ENCODE results near the gene KDM2B. TPM values are rescaled to one million over a fixed set of nuclear protein-coding genes. Genes with fewer than 3 reads are reported as not detected.

The KDM2B gene
- total RNA-seq, 4 donors from 2014 or later: 13.6 to 23.5 (median 20.0) TPM

- H3K36me3 ChIP-seq: peaks cover 0 to 19% (median 3%) of the 10 kb centered on the region in 4 donors
- no peaks in the 10 kb centered on the region for H3K9me3 ChIP-seq
- H3K27me3 ChIP-seq: no peaks in the 10 kb centered on the region
- DNase-seq (ENCODE audit: extremely low spot score): no peak
- peak overlapping the region; percentile 10 to 30 (median 18) for H3K4me3 ChIP-seq
- 23% methylated on average over 12 of the region's 13 CpGs for WGBS
- TF ChIP-seq POLR2A (IDR thresholded peaks at IDR 0.05; ENCODE audit: low read depth) (no peak), CTCF (IDR thresholded peaks at IDR 0.05) (no peak), POLR2AphosphoS5 (IDR thresholded peaks at IDR 0.05) (peak in 1 of 2 donors; percentile 54), EP300 (IDR thresholded peaks at IDR 0.05) (no peak)
- peak overlapping the region; percentile 51 to 71 (median 58) for H3K27ac ChIP-seq (replicated peaks in 1 of 4)
- intact Hi-C loops (cut with DNase I): no loop called here
- peaks cover 14 to 24% (median 19%) of the 10 kb centered on the region in 4 donors for H3K4me1 ChIP-seq
Measured at GRCh38 chr12:121568971-121569751, 11.7 kb downstream of the KDM2B start.

- WGBS: 60% methylated on average over 7 of the region's 7 CpGs
- Histone ChIP-seq H3K9me3 (no peaks in the 10 kb centered on the region), H3K27ac (replicated peaks in 1 of 4) (peak overlapping the region; percentile 51 to 71 (median 58)), H3K27me3 (no peaks in the 10 kb centered on the region), H3K36me3 (peaks cover 0 to 12% (median 0%) of the 10 kb centered on the region in 4 donors), H3K4me1 (peaks cover 14 to 24% (median 19%) of the 10 kb centered on the region in 4 donors), H3K4me3 (peak overlapping the region in 3 of 4 donors; percentile 10 to 30 (median 24))
- intact Hi-C loops (cut with DNase I): no loop called here
- DNase-seq (ENCODE audit: extremely low spot score): no peak
- no peak for TF ChIP-seq POLR2AphosphoS5 (IDR thresholded peaks at IDR 0.05)
- no peak for TF ChIP-seq POLR2A (IDR thresholded peaks at IDR 0.05; ENCODE audit: low read depth)
Measured at GRCh38 chr12:121568518-121568917, 12.3 kb downstream of the KDM2B start.

- Histone ChIP-seq H3K36me3 (peaks cover 0 to 6% (median 3%) of the 10 kb centered on the region in 4 donors), H3K4me1 (peaks cover 13 to 18% (median 16%) of the 10 kb centered on the region in 4 donors), H3K27ac (replicated peaks in 1 of 4) (no peak overlapping the region), H3K9me3 (no peaks in the 10 kb centered on the region), H3K27me3 (no peaks in the 10 kb centered on the region), H3K4me3 (no peak overlapping the region)
- no peak for DNase-seq (ENCODE audit: extremely low spot score)
- intact Hi-C loops (cut with DNase I): no loop called here
- WGBS: 88% methylated on average over 7 of the region's 7 CpGs
- TF ChIP-seq CTCF (IDR thresholded peaks at IDR 0.05): no peak
- no peak for TF ChIP-seq POLR2AphosphoS5 (IDR thresholded peaks at IDR 0.05)
Measured at GRCh38 chr12:121565076-121565475, 15.7 kb downstream of the KDM2B start.

- H3K9me3 ChIP-seq: no peaks in the 10 kb centered on the region
- intact Hi-C loops (cut with DNase I): no loop called here
- WGBS: 89% methylated on average over 1 of the region's 1 CpG
- peaks cover 0 to 6% (median 3%) of the 10 kb centered on the region in 4 donors for H3K36me3 ChIP-seq
- no peak overlapping the region for H3K4me3 ChIP-seq
- H3K27ac ChIP-seq (replicated peaks in 1 of 4): no peak overlapping the region
- no peaks in the 10 kb centered on the region for H3K27me3 ChIP-seq
- H3K4me1 ChIP-seq: no peaks in the 10 kb centered on the region
- no peak for DNase-seq (ENCODE audit: extremely low spot score)
- no peak for TF ChIP-seq POLR2A (IDR thresholded peaks at IDR 0.05; ENCODE audit: low read depth)
- TF ChIP-seq EP300 (IDR thresholded peaks at IDR 0.05): no peak
- no peak for TF ChIP-seq POLR2AphosphoS5 (IDR thresholded peaks at IDR 0.05)
- TF ChIP-seq CTCF (IDR thresholded peaks at IDR 0.05): no peak
Measured at GRCh38 chr12:121562488-121562887, 18.3 kb downstream of the KDM2B start.

- no peaks in the 10 kb centered on the region for H3K9me3 ChIP-seq
- H3K36me3 ChIP-seq: peaks cover 0 to 6% (median 3%) of the 10 kb centered on the region in 4 donors
- intact Hi-C loops (cut with DNase I): no loop called here
- H3K27ac ChIP-seq (replicated peaks in 1 of 4): no peak overlapping the region
- WGBS: 79% methylated on average over 12 of the region's 16 CpGs
- no peaks in the 10 kb centered on the region for H3K4me1 ChIP-seq
- no peaks in the 10 kb centered on the region for H3K27me3 ChIP-seq
- no peak overlapping the region for H3K4me3 ChIP-seq
- no peak for TF ChIP-seq POLR2AphosphoS5 (IDR thresholded peaks at IDR 0.05)
- no peak for TF ChIP-seq CTCF (IDR thresholded peaks at IDR 0.05)
- TF ChIP-seq POLR2A (IDR thresholded peaks at IDR 0.05; ENCODE audit: low read depth): no peak
- TF ChIP-seq EP300 (IDR thresholded peaks at IDR 0.05): no peak
- no peak for DNase-seq (ENCODE audit: extremely low spot score)
Measured at GRCh38 chr12:121561009-121561395, 19.8 kb downstream of the KDM2B start.

All from esophagus muscularis mucosa (tissue), 4 donors.